HepG2 (cell line): ENCODE results near the gene ARIH2. TPM values are rescaled to one million over a fixed set of nuclear protein-coding genes. Genes with fewer than 3 reads are reported as not detected.
A peak's percentile ranks its signal among the peaks of the same experiment; 100 is the strongest.

Source experiments
- ATRX ChIP-seq: sonication (generic); formaldehyde crosslinking; IDR thresholded peaks from 2 replicates; pipeline ENCODE4 v1.4.0; 2020; ENCODE audit warnings: missing genetic modification reagents, borderline replicate concordance
- CHCHD3 ChIP-seq: sonication (generic); formaldehyde crosslinking; IDR thresholded peaks from 2 replicates; pipeline ENCODE4 v1.8.0; 2022; ENCODE audit warnings: mild to moderate bottlenecking, missing genetic modification reagents, moderate library complexity
- FOXK1 ChIP-seq: sonication (generic); formaldehyde crosslinking; IDR thresholded peaks from 2 replicates; pipeline ENCODE4 v1.4.0; 2020; ENCODE audit warnings: low read depth, missing genetic modification reagents, borderline replicate concordance
- HHEX ChIP-seq: IDR thresholded peaks from 2 replicates; pipeline ENCODE4 v1.6.1; 2016; ENCODE audit warnings: control low read depth
- HNRNPH1 ChIP-seq: fragments of 200-400 bp; formaldehyde crosslinking; optimal IDR thresholded peaks from 2 replicates; pipeline ENCODE3; 2017; ENCODE audit warnings: mild to moderate bottlenecking, low read depth, low read length
- HNRNPUL1 ChIP-seq: fragments of 200-400 bp; formaldehyde crosslinking; IDR thresholded peaks from 2 replicates; pipeline ENCODE4 v1.6.1; 2017; ENCODE audit warnings: low read depth, mild to moderate bottlenecking, low read length, moderate library complexity
- KDM1A ChIP-seq: IDR thresholded peaks from 2 replicates; pipeline ENCODE4 v1.6.1; 2016; ENCODE audit warnings: missing compliant biosample characterization
- KLF16 ChIP-seq, 2 experiments: sonication (generic) in 1 of 2; formaldehyde crosslinking in 1 of 2; IDR thresholded peaks; 2 replicates each; pipeline versions ENCODE4 v1.6.1 to v1.8.0; 2016 to 2023; ENCODE audit warnings: missing genetic modification reagents in 2 of 2, missing compliant biosample characterization in 1 of 2
- MYPOP ChIP-seq: sonication (generic); formaldehyde crosslinking; IDR thresholded peaks from 2 replicates; pipeline ENCODE4 v1.8.1; 2023; ENCODE audit warnings: mild to moderate bottlenecking, moderate library complexity, missing genetic modification reagents
- NR2F6 ChIP-seq, 2 experiments: IDR thresholded peaks; 2 replicates each; pipeline ENCODE4 v1.6.1; 2016; ENCODE audit warnings: antibody characterized with exemption in 1 of 2, mild to moderate bottlenecking in 1 of 2
- RARA ChIP-seq: IDR thresholded peaks from 2 replicates; pipeline ENCODE4 v1.6.1; 2016; ENCODE audit warnings: missing genetic modification reagents, missing compliant biosample characterization
- SOX5 ChIP-seq: IDR thresholded peaks from 2 replicates; pipeline ENCODE4 v1.6.1; 2016; ENCODE audit warnings: borderline replicate concordance
- SPEN ChIP-seq: sonication (generic); formaldehyde crosslinking; IDR thresholded peaks from 2 replicates; pipeline ENCODE4 v1.5.1; 2020; ENCODE audit warnings: low read depth, mild to moderate bottlenecking, missing genetic modification reagents
- TMF1 ChIP-seq: sonication (generic); formaldehyde crosslinking; IDR thresholded peaks from 2 replicates; pipeline ENCODE4 v1.8.1; 2022; ENCODE audit warnings: low read depth, missing genetic modification reagents
- YEATS4 ChIP-seq: sonication (generic); formaldehyde crosslinking; IDR thresholded peaks from 2 replicates; pipeline ENCODE4 v1.4.0; 2020; ENCODE audit warnings: missing genetic modification reagents, borderline replicate concordance
- ZKSCAN8 ChIP-seq: IDR thresholded peaks from 2 replicates; pipeline ENCODE4 v1.6.1; 2016; ENCODE audit warnings: borderline replicate concordance, missing genetic modification reagents, missing compliant biosample characterization
- ZNF101 ChIP-seq: sonication (generic); formaldehyde crosslinking; IDR thresholded peaks from 2 replicates; pipeline ENCODE4 v1.4.0; 2020; ENCODE audit warnings: mild to moderate bottlenecking, low read depth, missing genetic modification reagents, borderline replicate concordance
- ZNF629 ChIP-seq: sonication (generic); formaldehyde crosslinking; conservative IDR thresholded peaks from 2 replicates; pipeline ENCODE4 v1.5.0; 2020; ENCODE audit warnings: missing genetic modification reagents
- ZNF761 ChIP-seq: sonication (generic); formaldehyde crosslinking; conservative IDR thresholded peaks from 2 replicates; pipeline ENCODE4 v1.4.0; 2020; ENCODE audit warnings: mild to moderate bottlenecking, missing genetic modification reagents
- ZSCAN30 ChIP-seq: sonication (generic); formaldehyde crosslinking; IDR thresholded peaks from 2 replicates; pipeline ENCODE4 v1.5.0; 2020; ENCODE audit warnings: mild to moderate bottlenecking, missing genetic modification reagents
- polyA plus RNA-seq, 8 experiments: library from polyadenylated mRNA; depleted of rRNA in 3 of 8; stranded (reverse) in 7 of 8; unstranded in 1 of 8; fragments of >200 nt; fragmentation: Illumina TruSeq in 4 of 8; extraction: Trizol in 4 of 8; gene quantifications; 2 replicates each; pipeline versions ENCODE4 v1.2.1 to v1.2.3, GENCODE V29; 2011 to 2016; ENCODE audit warnings: low read depth in 4 of 8, missing spikeins in 1 of 8, mixed read lengths in 1 of 8; ENCODE audit not compliant: insufficient read depth in 1 of 8
- total RNA-seq, 5 experiments: library from RNA; depleted of rRNA; stranded (reverse); fragments of >200 nt; fragmentation: Illumina TruSeq; extraction: Trizol; gene quantifications; 2 replicates each; pipeline ENCODE4 v1.2.3, GENCODE V29; 2016; ENCODE audit warnings: low read depth in 1 of 5
- TF ChIP-seq, protein P1 (sequence below): sonication (generic); formaldehyde crosslinking; IDR thresholded peaks from 2 replicates; pipeline ENCODE4 v1.4.0; 2020; ENCODE audit warnings: mild to moderate bottlenecking, low read depth, missing genetic modification reagents
- TF ChIP-seq, protein P2 (sequence below): sonication (generic); formaldehyde crosslinking; conservative IDR thresholded peaks from 2 replicates; pipeline ENCODE4 v1.4.0; 2020; ENCODE audit warnings: missing genetic modification reagents
- TF ChIP-seq, protein P3 (sequence below): sonication (generic); formaldehyde crosslinking; IDR thresholded peaks from 2 replicates; pipeline ENCODE4 v1.5.1; 2020; ENCODE audit warnings: missing genetic modification reagents, mild to moderate bottlenecking, borderline replicate concordance
- TF ChIP-seq, protein P4 (sequence below): IDR thresholded peaks from 2 replicates; pipeline ENCODE4 v1.6.1; 2016; ENCODE audit warnings: missing compliant biosample characterization, missing genetic modification reagents, borderline replicate concordance

ARIH2 gene
- total and polyA plus RNA-seq, 2 of the 13 experiments (the other 11 are each of a cell fraction or from before 2014, with no cell fraction given): 64.8 to 83.3 TPM

- no peak for TF ChIP-seq ZSCAN30 (CRISPR knock-in tag)
- TF ChIP-seq, protein P1, sequence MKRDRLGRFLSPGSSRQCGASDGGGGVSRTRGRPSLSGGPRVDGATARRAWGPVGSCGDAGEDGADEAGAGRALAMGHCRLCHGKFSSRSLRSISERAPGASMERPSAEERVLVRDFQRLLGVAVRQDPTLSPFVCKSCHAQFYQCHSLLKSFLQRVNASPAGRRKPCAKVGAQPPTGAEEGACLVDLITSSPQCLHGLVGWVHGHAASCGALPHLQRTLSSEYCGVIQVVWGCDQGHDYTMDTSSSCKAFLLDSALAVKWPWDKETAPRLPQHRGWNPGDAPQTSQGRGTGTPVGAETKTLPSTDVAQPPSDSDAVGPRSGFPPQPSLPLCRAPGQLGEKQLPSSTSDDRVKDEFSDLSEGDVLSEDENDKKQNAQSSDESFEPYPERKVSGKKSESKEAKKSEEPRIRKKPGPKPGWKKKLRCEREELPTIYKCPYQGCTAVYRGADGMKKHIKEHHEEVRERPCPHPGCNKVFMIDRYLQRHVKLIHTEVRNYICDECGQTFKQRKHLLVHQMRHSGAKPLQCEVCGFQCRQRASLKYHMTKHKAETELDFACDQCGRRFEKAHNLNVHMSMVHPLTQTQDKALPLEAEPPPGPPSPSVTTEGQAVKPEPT (CRISPR knock-in tag): peak; percentile 78; the same call in 1 of the 2 replicates
- TF ChIP-seq HNRNPH1: no peak
- TF ChIP-seq, protein P2, sequence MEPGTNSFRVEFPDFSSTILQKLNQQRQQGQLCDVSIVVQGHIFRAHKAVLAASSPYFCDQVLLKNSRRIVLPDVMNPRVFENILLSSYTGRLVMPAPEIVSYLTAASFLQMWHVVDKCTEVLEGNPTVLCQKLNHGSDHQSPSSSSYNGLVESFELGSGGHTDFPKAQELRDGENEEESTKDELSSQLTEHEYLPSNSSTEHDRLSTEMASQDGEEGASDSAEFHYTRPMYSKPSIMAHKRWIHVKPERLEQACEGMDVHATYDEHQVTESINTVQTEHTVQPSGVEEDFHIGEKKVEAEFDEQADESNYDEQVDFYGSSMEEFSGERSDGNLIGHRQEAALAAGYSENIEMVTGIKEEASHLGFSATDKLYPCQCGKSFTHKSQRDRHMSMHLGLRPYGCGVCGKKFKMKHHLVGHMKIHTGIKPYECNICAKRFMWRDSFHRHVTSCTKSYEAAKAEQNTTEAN: no peak
- TF ChIP-seq ZNF629 (CRISPR knock-in tag): no peak
- no peak for TF ChIP-seq KDM1A (CRISPR knock-in tag)
- peak; percentile 79 for TF ChIP-seq YEATS4 (CRISPR knock-in tag)
- no peak for TF ChIP-seq ATRX (CRISPR knock-in tag)
- no peak for TF ChIP-seq NR2F6 (IDR thresholded peaks at IDR 0.05)
- TF ChIP-seq NR2F6 (CRISPR knock-in tag; IDR thresholded peaks at IDR 0.05): peak; percentile 41; the same call in 1 of the 2 replicates
- no peak for TF ChIP-seq SOX5
- TF ChIP-seq ZNF101: 0 out of 2 replicates have a peak, but pooled peaks have one; percentile 58
- no peak; a peak in 1 of 4 replicates for TF ChIP-seq KLF16 (CRISPR knock-in tag; IDR thresholded peaks at IDR 0.05)
- TF ChIP-seq TMF1 (CRISPR knock-in tag): peak; percentile 56; the same call in 1 of the 2 replicates
- no peak for TF ChIP-seq RARA (CRISPR knock-in tag)
- no peak for TF ChIP-seq HNRNPUL1
- TF ChIP-seq, protein P3, sequence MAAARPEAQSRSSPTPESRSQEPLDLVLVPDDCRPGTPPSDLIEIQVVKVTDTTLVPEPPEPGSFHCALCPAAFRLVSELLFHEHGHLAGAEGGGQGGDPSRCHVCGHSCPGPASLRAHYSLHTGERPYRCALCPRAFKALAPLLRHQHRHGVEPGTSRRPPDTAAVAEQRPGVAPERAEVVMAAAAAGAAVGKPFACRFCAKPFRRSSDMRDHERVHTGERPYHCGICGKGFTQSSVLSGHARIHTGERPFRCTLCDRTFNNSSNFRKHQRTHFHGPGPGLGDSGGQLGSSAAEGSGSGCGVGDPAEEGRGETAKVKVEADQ: 0 out of 2 replicates have a peak, but pooled peaks have one; percentile 45
- peak; percentile 81; the same call in 1 of the 2 replicates for TF ChIP-seq ZNF761 (CRISPR knock-in tag)
- no peak for TF ChIP-seq CHCHD3 (CRISPR knock-in tag)
- TF ChIP-seq, protein P4, sequence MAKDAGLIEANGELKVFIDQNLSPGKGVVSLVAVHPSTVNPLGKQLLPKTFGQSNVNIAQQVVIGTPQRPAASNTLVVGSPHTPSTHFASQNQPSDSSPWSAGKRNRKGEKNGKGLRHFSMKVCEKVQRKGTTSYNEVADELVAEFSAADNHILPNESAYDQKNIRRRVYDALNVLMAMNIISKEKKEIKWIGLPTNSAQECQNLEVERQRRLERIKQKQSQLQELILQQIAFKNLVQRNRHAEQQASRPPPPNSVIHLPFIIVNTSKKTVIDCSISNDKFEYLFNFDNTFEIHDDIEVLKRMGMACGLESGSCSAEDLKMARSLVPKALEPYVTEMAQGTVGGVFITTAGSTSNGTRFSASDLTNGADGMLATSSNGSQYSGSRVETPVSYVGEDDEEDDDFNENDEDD (CRISPR knock-in tag): peak; percentile 15; the same call in 1 of the 2 replicates
- TF ChIP-seq FOXK1 (CRISPR knock-in tag): no peak
- TF ChIP-seq HHEX (CRISPR knock-in tag): no peak
- no peak; the same call in 1 of the 2 replicates for TF ChIP-seq MYPOP (CRISPR knock-in tag)
- peak; percentile 36 for TF ChIP-seq SPEN (CRISPR knock-in tag)
- TF ChIP-seq ZKSCAN8 (CRISPR knock-in tag): no peak
Measured at GRCh38 chr3:49017971-49018706, 99.5 kb downstream of the ARIH2 start, which contains the start of gene DALRD3 (continued).
